ELF-1 (cell line): ENCODE measurements around the gene ZNF626.
"Not testable (repeated sequence)": the region's sequence is repeated elsewhere in the genome, so short reads cannot be mapped to it uniquely, and the experiment has no call there.

Experiments used
- DNase-seq: peaks from one replicate; pipeline ENCODE4 v3.0.0-alpha.2; 2016; ENCODE audit warnings: low read depth, low spot score

The ZNF626 gene

DNA sequence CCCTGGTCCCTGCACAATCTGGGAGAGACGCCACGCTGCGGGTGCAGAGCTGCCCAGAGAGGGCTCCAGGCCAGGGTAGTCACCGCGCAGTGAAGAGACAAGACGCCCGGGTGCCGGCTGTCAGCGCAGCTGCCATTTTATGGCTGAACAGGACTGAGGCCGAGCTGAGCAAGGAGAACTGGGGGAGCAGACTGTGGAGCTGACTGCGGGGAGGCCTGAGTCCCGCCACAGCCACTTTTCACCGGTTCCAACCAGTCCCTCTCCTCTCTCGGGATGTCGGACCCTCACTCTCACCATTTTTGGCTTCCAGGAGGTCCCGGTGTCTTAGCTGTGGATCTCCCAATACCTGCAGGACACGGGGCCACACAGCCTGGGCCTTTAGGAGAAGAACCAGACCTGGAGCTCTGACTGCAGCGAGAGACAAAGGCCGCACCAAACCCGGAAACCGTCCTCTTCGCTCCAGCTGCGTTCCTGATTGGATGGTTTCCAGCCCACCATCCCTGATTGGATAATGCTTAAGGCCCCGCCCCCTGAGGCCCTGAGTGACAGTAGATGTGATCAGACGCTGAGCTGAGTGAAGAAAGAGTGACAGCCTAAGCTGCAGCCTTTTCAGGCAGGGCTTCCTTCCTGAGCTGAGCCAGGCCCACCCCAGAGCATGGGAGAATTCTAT, at the start of gene ZNF626:
ZNF626 (minus strand) TSS at position 422 of the 670 bp plus-strand sequence; CDS start at position 297, 125 bp downstream.
- peak; percentile 98 for DNase-seq

DNA sequence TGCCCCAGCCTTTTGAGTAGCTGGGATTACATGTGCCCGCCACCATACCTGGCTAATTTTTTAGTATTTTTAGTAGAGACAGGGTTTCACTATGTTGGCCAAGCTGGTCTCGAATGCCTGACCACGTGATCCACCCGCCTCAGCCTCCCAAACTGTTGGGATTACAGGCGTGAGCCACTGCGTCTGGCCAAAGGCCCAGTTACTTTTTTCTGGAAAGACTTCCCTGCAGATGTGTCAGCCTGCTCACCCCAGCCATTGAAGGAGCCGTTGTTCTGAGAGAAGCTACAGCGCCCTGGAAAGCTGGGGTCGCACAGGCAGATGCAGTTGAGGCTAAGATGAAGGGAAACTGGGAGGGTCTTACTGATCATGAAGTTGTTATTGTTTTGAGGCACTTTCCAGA, 7.9 kb upstream of the ZNF626 start:
- DNase-seq, result no peak

DNA sequence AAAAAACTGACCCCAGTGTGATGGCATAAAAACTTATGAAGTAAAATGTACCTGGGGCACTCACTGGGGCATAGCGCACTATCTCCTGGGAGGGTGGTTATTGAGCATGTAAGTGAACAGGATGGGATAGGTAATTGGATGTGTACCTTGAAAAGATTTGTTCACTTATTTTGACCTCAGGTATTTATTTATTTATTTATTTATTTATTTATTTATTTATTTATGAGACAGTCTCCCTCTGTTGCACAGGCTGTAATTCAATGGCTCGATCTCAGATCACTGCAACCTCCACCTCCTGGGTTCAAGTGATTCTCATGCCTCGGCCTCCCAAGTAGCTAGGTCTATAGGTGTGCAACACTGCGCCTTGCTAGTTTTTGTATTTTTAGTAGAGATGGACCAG, 5.9 kb upstream of the ZNF626 start:
- no peak for DNase-seq

DNA sequence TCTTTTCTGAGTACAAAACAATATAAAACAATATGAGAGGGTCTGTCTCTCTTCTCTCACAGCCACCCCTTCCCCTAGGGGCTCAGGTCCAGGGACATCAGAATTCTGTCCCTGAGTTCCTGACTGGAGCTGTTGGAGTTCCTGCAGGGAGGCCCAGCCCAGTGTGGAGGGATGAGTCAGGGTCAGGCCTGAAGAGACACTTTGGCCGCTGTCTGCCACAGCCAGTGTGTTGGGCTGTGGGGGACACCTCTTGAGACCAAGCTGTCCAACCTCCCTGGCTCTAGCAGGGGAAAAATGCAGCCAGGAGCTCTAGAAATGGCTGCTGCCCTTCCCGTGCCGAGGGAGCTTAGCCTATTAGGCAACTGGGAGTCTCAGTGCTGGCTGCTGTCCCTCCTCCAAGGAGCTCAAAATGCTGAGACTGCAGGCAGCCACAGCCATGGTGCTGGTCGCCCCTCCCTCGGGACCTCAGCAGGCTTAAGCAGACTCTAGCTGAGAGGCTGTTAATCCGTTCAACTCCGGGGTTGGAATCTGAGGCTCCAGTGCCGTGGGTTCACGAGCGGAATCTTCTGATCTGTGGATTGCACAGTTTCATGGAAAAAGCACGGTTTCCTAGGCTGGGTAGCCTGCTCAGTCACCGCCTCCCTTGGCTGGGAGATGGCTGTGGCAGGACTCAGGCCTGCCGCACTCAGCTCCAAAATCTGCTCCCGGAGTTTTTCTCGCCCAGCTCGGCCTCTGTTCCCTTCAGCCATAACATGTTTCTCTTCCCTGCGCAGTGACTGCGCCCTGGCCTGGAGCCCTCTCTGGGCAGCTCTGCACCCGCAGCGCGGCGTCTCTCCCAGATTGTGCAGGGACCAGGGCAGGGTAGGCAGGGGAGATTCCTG, 3.8 kb upstream of the ZNF626 start:
- DNase-seq, result peak; percentile 83

DNA sequence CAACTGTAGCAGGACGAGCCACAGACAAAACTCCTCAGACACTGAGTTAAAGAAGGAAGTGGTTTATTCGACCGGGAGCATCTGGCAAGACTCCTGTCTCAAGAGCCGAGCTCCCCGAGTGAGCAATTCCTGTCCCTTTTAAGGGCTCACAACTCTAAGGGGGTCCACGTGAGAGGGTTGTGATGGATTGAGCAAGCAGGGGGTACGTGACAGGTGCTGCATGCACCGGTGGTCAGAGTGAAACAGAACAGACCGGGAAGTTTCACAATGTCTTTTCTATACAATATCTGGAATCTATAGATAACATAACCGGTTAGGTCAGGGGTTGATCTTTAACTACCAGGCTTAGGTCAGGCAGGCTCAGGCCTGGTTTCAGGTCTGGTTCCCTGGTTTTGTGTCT, 3.1 kb upstream of the ZNF626 start:
- not testable (repeated sequence) for DNase-seq

DNA sequence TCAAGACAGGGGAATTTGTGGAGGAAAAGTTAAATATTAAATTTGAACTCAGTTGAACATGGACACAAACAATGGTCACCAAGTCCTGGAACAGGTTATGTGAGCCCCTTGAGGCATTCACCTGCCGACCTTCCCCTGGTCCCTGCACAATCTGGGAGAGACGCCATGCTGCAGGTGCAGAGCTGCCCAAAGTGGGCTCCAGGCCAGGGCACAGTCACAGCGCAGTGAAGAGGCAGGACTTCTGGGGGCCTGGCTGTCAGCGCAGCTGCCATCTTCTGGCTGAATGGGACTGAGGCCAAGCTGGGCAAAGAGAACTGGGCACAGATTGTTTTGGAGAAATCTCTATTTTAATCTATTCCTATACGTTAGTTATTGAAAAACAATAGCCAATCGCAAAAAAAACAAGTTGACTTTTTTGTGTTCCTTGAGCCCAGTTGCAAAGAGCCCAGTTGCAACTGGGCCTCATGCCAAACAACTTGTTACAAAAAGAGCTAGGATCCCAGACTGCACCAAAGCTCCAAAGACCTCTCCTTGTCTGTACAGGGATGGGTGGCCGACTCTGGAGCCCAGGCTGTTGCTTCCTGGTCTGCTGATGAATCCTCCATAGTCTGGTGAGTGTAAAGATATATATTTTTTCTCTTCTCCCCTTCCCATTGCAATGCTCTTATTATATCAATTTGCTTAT, 1.2 kb upstream of the ZNF626 start:
- DNase-seq, result peak; percentile 5

DNA sequence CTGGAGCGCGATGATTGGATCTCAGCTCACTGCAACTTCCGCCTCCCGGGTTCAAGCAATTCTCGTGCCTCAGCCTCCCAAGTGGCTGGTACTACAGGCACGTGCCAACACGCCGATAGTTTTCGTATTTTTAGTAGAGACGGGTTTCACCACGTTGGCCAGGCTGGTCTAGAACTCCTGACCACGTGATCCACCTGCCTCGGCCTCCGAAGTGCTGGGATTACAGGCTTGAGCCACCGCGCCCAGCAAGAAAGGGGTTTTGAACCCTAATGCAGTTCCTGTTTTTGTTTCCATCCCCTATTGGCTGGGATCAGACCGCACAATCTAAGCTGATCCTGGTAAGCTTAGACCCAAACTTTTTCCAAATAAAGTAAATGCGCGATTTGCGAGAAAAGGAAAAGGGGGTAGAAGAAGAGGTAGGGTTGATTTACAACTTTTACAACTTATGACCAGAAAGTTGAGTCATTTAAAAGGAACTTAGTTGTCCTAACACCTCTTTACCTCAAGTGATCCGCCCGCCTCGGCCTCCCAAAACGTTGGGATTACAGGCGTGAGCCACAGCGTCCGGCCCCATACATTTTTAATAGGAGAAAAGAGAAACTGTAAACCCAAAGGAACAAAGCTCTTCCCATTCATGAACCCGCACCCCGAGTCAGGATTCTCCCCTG, 764 bp downstream of the ZNF626 start:
- DNase-seq, result peak; percentile 65

DNA sequence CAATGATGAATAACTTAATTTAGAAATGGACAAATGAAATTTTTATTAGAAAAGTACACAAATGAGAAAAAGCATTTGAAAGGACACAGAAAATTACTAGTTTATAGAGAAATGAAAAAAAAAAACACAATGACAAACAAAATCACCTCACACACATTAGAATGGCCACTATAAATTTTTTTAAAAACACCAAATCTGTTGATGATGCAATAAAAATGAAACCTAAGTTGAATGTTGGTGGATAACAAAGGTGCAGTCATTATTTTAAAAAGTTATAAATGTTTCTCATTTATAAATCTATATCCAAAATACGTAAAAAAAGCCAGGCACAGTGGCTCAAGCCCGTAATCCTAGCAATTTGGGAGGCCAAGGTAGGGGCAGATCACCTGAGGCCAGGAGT, 20.8 kb downstream of the ZNF626 start:
- no peak for DNase-seq

DNA sequence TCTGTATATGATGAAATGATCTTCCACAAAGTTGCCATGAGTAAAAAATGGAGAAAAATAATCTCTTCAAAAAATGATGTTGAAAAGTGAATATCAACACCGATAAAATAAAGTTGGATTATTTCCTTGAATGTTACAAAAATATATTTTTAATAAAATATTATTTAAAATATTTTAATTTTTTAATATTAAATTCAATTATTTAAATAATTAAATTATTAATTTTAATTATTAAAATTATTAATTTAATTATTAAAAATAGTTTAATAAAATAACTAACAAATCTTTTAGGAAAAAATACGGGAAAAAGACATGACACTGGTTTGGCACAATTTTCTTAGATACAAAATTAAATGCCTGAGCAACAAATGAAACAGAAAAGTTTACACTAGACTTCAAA, 21.3 kb downstream of the ZNF626 start:
- no peak for DNase-seq

DNA sequence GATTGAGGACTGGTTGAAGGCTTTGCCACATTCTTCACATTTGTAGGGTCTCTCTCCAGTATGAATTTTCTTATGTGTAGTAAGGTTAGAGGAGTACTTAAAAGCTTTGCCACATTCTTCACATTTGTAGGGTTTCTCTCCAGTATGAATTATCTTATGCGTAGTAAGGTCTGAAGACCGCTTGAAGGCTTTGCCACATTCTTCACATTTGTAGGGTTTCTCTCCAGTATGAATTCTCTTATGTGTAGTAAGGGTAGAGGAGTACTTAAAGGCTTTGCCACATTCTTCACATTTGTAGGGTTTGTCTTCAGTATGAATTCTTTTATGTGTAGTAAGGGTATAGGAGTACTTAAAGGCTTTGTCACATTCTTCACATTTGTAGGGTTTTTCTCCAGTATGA, 36.8 kb downstream of the ZNF626 start:
- not testable (repeated sequence) for DNase-seq

DNA sequence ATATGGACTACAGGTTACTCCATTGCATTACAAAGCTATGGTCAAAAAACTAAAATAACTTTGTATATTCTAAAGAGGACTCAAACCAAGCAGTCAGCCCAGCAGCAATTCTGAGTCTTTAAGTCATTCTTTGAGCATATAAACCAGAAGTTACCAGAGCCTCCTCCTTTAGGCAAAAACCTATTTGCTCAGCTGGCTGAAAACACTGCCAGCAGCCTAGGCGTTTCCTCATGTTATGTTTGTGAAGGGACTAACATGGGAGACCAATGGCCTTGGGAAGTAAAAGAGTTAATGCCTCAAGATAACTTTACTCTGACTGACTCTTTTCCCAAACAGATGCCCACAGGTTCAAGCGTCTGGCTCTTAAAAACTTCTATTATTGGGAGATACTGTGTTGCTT, 45.3 kb downstream of the ZNF626 start:
- DNase-seq, result no peak

DNA sequence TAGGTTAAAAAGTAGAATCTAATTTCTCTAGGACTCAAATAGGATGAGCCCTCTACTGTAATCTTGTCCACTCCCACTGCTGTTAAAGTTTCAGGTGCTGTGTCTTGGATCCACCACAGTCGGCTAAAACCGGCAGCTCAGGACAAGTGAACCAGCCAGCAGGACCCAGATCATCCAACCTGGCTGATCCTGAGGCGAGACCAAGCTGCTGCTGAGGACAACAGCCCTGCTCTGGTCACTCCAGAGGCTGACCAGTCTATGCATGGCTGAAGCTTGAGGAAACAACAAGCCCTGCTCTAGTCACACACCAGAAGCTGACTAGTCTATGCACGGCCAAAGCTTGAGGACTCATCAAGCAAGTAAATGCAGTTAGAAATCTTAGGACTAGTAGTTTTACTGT, 46.4 kb downstream of the ZNF626 start:
- not testable (repeated sequence) for DNase-seq

DNA sequence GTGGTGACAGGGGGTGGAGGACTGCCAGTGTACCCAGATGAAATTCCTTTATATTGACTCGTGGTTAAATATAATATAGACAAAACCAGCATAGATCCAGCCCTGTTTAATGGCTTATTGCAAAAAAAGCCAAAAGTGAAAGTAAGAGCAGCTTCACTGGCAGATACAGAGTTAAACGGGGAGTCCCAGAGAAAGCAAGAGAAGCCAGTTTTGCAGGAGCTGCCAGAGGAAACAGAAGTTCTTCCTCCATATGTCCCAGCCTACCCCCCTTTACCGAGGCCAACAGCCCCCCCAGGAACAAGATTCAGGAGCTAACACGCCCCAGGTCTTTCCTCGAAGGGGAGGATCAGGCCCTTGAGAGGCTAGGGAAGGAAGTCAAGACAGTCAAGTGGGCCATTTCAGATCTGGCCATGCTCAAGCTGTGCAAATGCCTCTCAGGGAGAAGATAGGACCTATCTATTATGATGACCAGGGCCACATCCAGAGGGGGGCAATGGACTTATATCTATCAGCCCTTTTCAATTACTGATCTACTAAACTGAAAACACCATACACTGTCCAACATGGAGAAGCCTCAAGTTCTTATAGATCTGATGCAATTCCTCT, 48.6 kb downstream of the ZNF626 start:
- DNase-seq, result no peak

DNA sequence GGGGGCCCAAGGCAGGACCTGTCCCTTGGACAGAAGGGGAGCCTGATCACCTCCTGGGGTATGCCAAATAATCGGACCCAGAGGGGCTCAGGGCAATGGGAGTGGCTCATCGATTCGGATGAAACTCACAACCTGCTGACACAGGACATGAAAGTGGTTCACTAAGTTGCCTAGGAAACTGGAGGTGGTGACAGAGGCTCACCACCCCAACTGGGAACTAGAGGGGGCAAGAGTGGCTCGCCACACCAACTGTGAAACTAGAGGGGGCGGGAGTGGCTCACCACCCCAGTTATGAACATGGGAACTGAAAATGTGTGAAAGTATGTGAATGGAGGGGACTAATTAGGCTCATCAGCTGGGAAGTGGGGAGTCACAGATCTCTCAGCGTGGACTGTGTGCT, 49.5 kb downstream of the ZNF626 start:
- DNase-seq, result no peak

DNA sequence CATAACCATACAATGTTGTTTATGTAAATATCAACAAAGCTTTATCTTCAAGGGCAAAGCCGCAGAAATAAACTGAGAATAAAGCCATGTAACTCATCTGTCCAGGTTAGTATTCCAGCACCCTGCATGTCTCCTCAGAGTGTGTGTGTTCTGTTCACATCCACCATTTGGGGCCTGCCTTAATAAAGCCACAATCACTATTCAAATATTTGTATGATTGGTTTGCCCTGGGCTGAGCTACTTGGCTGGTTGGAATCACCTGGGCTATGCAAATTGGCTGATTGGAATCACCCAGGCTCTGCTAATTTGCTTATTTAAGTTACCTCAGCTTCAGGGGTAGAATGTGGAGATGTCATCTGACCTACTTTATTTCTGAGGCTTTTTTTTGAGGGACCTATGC, 53.4 kb downstream of the ZNF626 start:
- no peak for DNase-seq
